Nephron progenitor cell (in vitro differentiated cells): ENCODE measurements around the gene POLN.

ENCODE experiments used
- DNase-seq: peaks from one replicate; pipeline ENCODE4 v3.0.0; 2021
- H3K27ac Mint-ChIP-seq: 2 replicates; pipeline ENCODE4 v1.8.0; 2021; ENCODE audit warnings: mild to moderate bottlenecking, moderate library complexity, mixed read lengths
- H3K27me3 Mint-ChIP-seq: 2 replicates; pipeline ENCODE4 v1.8.0; 2021; ENCODE audit warnings: mild to moderate bottlenecking, low read depth, mixed read lengths; ENCODE audit not compliant: poor library complexity
- H3K36me3 Mint-ChIP-seq: 2 replicates; pipeline ENCODE4 v1.8.0; 2021; ENCODE audit warnings: low read depth, mixed read lengths
- H3K4me1 Mint-ChIP-seq: 2 replicates; pipeline ENCODE4 v1.8.0; 2021; ENCODE audit warnings: mixed read lengths
- H3K4me3 Mint-ChIP-seq: 2 replicates; pipeline ENCODE4 v1.8.0; 2021; ENCODE audit warnings: mild to moderate bottlenecking, moderate library complexity, mixed read lengths
- H3K9me3 Mint-ChIP-seq: 2 replicates; pipeline ENCODE4 v1.8.0; 2021; ENCODE audit warnings: mild to moderate bottlenecking, moderate library complexity, mixed read lengths
- TF ChIP-seq, protein P1 (sequence below): fragments of 200-600 bp; sonication (generic); IDR thresholded peaks from 2 replicates; pipeline ENCODE4 v1.5.0; 2021; ENCODE audit warnings: antibody characterized with exemption

The POLN gene

GRCh38 chr4:2047781-2048581, 193.9 kb downstream of the POLN start:
- TF ChIP-seq, protein P1, sequence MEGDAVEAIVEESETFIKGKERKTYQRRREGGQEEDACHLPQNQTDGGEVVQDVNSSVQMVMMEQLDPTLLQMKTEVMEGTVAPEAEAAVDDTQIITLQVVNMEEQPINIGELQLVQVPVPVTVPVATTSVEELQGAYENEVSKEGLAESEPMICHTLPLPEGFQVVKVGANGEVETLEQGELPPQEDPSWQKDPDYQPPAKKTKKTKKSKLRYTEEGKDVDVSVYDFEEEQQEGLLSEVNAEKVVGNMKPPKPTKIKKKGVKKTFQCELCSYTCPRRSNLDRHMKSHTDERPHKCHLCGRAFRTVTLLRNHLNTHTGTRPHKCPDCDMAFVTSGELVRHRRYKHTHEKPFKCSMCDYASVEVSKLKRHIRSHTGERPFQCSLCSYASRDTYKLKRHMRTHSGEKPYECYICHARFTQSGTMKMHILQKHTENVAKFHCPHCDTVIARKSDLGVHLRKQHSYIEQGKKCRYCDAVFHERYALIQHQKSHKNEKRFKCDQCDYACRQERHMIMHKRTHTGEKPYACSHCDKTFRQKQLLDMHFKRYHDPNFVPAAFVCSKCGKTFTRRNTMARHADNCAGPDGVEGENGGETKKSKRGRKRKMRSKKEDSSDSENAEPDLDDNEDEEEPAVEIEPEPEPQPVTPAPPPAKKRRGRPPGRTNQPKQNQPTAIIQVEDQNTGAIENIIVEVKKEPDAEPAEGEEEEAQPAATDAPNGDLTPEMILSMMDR = no peak
- Mint-ChIP-seq H3K4me1 (peaks cover 6% of the 10 kb centered on the region), H3K9me3 (no peaks in the 10 kb centered on the region), H3K4me3 (no peak overlapping the region), H3K27ac (no peak overlapping the region), H3K27me3 (peaks cover 37% of the 10 kb centered on the region), H3K36me3 (no peaks in the 10 kb centered on the region)
- DNase-seq = no peak

DNA sequence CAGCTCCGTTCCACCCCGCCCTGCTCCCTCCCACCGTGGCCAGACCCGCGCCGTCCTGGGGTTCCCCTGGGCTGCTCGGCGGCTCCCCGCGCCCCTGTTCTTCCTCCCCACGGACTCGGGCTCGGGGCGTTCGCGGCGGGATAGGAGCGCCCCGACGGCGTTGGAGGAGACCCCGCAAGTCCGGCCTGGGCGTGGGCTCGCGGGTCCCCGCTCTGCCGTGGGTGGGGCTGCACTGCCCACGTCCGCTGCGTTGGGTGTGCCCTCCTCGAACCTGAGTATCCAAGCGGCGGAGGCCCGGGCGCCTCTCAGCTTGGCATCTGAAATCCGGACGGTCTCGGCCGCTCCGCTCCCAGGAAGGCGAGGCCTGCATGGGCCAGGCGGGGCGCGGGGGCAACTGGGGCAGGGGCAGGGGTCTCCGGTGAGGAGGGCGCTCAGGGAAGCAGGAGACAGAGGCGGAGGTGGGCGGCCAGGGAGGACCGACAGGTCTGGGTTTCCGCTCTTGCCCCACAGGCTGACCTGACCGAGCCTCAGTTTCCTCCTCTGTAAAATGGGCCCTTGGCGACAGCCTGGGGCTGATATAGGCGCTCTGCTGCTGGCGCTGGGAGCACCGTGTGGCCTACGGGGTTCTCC, 194.8 kb downstream of the POLN start:
- TF ChIP-seq, protein P1 = no peak
- Mint-ChIP-seq H3K27ac (no peak overlapping the region), H3K4me3 (no peak overlapping the region), H3K4me1 (peaks cover 6% of the 10 kb centered on the region), H3K27me3 (peaks cover 33% of the 10 kb centered on the region), H3K36me3 (no peaks in the 10 kb centered on the region), H3K9me3 (no peaks in the 10 kb centered on the region)
- no peak for DNase-seq

DNA sequence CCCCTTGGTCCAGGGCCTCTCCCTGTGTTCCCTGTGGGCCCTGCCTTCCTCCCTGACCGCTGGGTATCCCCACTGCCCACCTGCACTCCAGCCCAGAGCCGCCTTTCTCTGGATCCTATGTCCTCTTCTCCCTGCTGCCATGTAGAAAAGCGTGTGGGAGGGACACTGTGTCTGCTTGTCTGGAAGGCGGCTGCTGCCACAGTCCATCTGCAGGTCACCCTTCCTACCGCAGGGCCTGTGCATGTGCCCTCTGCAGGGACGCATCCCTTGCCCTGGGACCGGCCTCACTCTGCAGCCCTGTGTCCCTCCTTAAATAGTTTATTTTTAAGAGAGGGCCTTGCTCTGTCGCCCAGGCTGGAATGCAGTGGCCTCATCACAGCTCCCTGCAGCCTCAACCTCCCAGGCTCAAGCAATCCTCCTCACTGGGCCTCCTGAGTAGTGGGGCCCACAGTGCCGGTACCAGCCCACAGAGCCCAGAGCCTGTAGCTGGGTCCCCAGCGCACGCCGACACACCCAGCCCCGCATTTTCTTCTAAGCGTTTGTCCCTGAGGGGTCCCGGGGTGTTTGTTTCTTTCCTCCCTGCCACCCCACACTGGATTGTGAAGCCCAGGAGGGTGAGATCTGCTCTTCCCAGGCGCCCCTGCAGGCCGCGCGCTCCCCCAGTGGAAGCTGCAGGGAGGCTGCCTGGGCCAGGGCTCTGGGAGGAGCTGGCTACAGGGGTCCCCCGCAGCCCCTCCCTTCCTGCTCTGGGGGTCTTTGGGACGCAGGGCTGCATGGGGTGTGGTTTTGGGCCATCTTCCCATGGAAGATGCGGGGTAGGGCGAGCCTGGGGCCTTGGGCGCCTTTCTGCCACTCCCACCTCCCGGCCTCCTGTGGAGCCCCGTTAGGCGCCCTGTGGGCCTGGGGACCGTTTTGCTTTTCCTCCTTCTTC, 195.6 kb downstream of the POLN start:
- DNase-seq = no peak
- TF ChIP-seq, protein P1 = no peak
- Mint-ChIP-seq H3K9me3 (no peaks in the 10 kb centered on the region), H3K27me3 (peaks cover 32% of the 10 kb centered on the region), H3K27ac (no peak overlapping the region), H3K4me3 (no peak overlapping the region), H3K4me1 (peaks cover 5% of the 10 kb centered on the region), H3K36me3 (no peaks in the 10 kb centered on the region)

- TF ChIP-seq, protein P1 = no peak
- Mint-ChIP-seq H3K36me3 (no peaks in the 10 kb centered on the region), H3K4me3 (no peak overlapping the region), H3K27me3 (peaks cover 27% of the 10 kb centered on the region), H3K27ac (no peak overlapping the region), H3K4me1 (no peaks in the 10 kb centered on the region), H3K9me3 (no peaks in the 10 kb centered on the region)
- DNase-seq = no peak
Observed at GRCh38 chr4:2045518-2045951, 196.4 kb downstream of the POLN start.

GRCh38 chr4:2044542-2045517, 197.1 kb downstream of the POLN start:
- no peak overlapping the region for H3K27ac Mint-ChIP-seq
- H3K36me3 Mint-ChIP-seq = no peaks in the 10 kb centered on the region
- TF ChIP-seq, protein P1 = no peak
- peaks cover 29% of the 10 kb centered on the region for H3K27me3 Mint-ChIP-seq
- H3K9me3 Mint-ChIP-seq = no peaks in the 10 kb centered on the region
- DNase-seq = no peak
- no peak overlapping the region for H3K4me3 Mint-ChIP-seq
- H3K4me1 Mint-ChIP-seq = peaks cover 2% of the 10 kb centered on the region
